NB4 (cell line): ENCODE data around the gene VIPR2.

Experiments
- MAX ChIP-seq: IDR thresholded peaks from 2 replicates; pipeline ENCODE4 v1.6.1; 2011; ENCODE audit warnings: low read depth, low read length
- MYC ChIP-seq: IDR thresholded peaks from 2 replicates; pipeline ENCODE4 v1.6.1; 2011; ENCODE audit warnings: low read depth, low read length
- POLR2A ChIP-seq: IDR thresholded peaks from 2 replicates; pipeline ENCODE4 v1.6.1; 2011; ENCODE audit warnings: mild to moderate bottlenecking; ENCODE audit not compliant: insufficient read length; ENCODE audit errors: extremely low read depth
- TF ChIP-seq, protein P1 (sequence below): IDR thresholded peaks from one replicate; pipeline ENCODE4 v1.5.1; 2012; ENCODE audit warnings: low read depth, low read length

DNA sequence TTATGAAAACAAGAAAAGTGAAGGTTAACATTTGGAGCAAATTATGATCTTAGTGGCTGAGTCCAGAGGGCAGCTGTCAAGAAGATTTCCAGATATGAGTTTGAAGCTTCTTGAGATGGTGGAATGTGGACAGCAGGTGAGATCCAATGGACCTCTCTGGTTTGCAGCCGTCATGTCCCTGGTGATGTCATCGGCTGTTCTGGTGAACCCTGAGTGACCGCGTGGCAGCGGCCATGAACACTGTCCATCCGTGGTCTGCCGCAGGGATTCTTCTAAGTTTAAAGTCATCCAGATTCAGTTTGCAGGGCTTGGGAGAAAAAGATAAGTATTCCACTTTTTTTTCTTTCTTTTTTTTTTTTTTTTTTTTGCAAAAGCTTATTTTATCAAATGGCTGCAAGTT, 15.8 kb upstream of the VIPR2 start:
- TF ChIP-seq, protein P1, sequence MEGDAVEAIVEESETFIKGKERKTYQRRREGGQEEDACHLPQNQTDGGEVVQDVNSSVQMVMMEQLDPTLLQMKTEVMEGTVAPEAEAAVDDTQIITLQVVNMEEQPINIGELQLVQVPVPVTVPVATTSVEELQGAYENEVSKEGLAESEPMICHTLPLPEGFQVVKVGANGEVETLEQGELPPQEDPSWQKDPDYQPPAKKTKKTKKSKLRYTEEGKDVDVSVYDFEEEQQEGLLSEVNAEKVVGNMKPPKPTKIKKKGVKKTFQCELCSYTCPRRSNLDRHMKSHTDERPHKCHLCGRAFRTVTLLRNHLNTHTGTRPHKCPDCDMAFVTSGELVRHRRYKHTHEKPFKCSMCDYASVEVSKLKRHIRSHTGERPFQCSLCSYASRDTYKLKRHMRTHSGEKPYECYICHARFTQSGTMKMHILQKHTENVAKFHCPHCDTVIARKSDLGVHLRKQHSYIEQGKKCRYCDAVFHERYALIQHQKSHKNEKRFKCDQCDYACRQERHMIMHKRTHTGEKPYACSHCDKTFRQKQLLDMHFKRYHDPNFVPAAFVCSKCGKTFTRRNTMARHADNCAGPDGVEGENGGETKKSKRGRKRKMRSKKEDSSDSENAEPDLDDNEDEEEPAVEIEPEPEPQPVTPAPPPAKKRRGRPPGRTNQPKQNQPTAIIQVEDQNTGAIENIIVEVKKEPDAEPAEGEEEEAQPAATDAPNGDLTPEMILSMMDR, result no peak
- TF ChIP-seq POLR2A (no peak), MAX (no peak), MYC (no peak)
